ENCODE data around the gene FAM117B.

DNA sequence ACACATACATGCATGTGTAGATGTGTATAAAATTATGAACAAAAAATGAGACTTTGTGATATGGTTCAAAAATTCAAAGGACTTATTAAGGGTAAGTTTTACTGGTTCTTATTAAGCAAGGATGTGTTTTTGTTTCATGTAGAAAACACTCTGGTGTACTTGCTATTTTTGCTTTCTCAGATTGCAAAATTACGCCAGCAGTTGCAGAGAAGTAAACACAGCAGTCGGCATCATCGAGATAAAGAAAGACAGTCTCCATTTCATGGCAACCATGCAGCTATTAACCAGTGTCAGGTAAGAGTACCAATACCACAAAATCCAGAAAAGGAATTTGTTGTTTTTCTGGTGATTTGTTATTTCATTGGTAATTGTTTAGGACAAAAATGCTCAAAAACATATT lies 91.3 kb downstream of the FAM117B start:
- no peak for TF ChIP-seq SUZ12 (IDR thresholded peaks at IDR 0.05)
- TF ChIP-seq L3MBTL2 (conservative IDR thresholded peaks at IDR 0.05), result no peak
- TF ChIP-seq SP1 (IDR thresholded peaks at IDR 0.05), result no peak
- TF ChIP-seq FOXM1 (IDR thresholded peaks at IDR 0.05; ENCODE audit: borderline replicate concordance), result no peak
- no peak for TF ChIP-seq NFRKB (IDR thresholded peaks at IDR 0.05)
- no peak for TF ChIP-seq ELF4 (IDR thresholded peaks at IDR 0.05)
- TF ChIP-seq FOXA1 (IDR thresholded peaks at IDR 0.05), result no peak
- TF ChIP-seq CTBP1 (IDR thresholded peaks at IDR 0.05; ENCODE audit: borderline replicate concordance), result no peak
- no peak for TF ChIP-seq LEF1 (IDR thresholded peaks at IDR 0.05; ENCODE audit: borderline replicate concordance)
- TF ChIP-seq HDGF (IDR thresholded peaks at IDR 0.05; ENCODE audit: borderline replicate concordance), result no peak
- no peak for TF ChIP-seq TARDBP (IDR thresholded peaks at IDR 0.05)
- TF ChIP-seq ARNT (IDR thresholded peaks at IDR 0.05), result no peak

All from HEK293T (cell line).